Stimulated activated CD4-positive, alpha-beta T cell treated with anti-CD3 and anti-CD28 coated beads, Interleukin-4, amount 100 ng/mL, for 4 hours (primary cell): ENCODE results near the gene P3H2.

ENCODE experiments used
- DNase-seq, 2 experiments: peaks; one replicate each; pipeline ENCODE4 v3.0.0-alpha.2; 2020

P3H2 gene

DNA sequence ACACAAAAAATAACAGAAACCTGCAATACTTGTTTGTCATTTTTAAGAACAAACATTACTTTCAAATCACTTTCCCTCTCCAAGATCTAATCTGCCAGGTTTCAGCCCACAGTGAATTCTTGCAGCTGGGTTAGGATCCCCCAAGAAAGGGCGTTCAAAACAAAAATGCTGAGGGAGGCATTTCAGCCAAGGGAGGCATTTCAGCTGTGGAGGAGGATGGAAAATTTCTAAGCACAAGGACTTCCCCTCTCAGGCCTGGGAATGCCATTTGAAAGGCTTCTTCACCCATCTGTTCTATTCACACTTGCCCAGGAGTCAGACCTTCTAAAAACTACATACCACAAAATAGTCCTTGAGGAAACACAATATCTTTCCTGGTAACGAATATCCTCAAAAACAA lies 69.1 kb downstream of the P3H2 start:
- DNase-seq, result no peak

DNA sequence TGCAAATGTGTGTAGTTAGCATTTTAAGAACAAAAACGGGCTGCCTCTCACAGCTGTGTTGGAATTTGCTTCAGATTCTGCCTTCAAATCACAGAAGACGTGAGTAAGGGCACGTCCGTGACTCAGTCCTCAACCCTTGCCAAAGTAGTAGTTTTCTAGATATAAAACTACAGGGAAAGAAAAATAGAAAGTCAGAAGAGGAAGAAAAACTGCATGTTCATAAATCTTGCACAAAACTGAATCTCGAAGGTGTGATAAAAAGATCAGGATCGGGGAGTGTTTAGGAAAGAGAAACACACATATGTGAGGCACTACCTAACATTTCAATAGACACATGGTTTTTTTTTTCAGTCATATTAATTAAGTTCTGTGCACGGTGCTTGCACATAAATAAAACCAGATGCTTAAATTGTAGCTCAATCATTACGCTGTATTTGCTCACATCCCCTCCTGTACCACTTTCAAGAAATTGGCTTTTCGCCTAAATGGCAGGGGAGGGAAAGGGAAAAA lies 71.7 kb downstream of the P3H2 start:
- DNase-seq, result no peak

DNA sequence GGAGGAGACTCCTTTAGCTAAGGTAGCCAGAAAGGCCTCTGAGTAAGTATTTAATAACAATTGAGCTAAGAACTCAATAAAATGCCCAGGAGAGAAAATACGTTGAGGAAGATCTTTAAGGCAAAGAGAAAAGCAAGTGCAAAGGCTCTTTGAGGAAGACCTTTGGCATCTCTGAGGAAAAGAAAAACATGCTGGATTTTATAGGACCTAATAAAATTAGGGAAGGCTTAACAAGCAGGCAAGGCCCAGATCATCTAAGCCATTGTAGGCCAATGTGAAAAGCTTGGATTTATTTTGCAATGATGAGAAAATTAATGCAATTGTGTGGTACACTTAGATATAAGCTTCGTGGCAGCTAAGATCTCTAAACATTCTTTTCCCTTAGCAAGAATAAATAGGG lies 75.7 kb downstream of the P3H2 start:
- no peak for DNase-seq

DNA sequence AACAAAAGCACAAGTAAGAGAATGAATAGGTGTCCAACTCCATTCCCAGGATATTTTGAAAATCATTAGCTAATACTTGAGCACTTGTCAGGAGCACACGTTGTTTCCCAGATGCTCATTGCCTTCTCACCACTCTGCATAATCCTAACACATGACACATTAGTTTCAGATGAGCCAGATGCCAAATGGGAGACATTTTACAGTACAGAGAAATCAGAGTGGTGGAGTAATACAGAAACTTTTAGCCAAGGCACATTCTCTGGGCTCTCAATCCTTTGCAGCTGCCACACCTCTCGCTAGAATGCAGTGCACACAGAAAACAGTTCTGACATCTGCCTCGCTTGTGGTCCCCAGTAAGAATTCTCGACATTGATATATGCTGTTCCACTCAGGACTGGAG lies 76.6 kb downstream of the P3H2 start:
- no peak for DNase-seq

DNA sequence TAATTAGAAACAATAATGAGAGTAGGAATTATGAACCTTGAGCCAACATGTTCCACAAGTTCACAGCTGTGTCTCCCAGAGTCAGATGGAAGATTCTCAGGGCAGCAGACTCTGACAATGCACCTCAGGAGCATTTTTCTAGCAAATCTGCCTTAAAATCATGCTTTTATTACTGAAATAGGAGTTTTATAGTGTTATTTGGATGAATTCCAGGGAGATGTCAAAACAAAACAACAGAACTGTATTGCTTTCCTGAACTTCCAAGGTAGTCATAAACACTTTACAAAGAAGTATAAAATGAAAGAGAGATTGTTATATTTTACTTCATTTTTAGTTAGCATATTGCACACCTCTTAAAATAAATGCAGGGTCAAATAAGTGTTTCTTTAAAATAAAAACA lies 77.0 kb downstream of the P3H2 start:
- no peak for DNase-seq

DNA sequence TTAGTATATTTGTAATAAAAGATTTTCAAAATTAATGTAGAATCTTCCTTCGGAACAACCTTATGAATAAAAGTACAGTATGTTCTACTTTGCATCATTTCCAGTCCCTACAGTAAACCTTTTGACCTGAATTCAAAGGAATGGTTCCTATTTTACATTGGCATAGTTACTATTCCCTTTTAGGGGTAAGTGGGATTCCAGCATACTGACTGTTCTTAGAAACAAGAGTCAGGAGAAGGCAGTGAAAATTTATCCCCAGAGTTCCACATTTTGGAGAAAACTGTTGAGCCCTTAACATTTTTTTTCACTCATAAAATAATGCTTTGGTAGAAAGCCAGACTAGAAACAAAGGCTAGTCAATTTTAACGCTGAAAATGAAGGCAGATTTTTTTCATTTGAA lies 78.1 kb downstream of the P3H2 start:
- no peak for DNase-seq

DNA sequence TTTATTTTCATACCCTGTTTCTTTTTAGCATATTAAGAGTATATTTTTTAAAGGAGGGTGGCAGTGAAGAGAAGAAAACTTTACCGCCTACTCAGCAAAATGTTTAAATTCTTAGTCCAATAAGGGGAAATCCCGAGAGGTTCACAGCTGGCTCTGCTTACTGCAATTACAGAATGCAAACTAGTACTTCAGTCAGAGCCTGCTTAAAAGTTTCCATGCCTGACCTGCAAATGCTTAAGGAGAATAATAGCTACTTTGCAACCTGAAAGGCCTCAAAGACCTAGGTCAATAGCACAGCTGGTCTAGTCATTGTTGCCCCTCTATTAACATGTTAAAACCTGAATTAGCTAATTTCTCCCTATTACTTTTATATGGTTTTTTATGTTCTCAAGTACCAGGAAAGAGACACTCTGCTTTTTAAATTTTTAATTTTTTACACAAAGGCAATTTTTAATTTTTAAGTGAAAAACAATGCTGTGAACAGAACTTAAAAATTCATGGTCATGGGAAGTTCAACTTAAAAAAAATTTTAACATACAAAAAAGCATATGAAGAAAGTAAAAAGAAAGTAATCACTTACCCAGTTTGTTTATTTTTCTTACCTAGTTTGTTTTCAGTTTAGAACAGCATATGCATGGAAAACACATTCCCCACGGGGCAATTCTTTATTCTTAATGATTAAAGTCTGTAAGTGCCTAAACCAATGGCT lies 79.2 kb downstream of the P3H2 start:
- DNase-seq, result no peak

DNA sequence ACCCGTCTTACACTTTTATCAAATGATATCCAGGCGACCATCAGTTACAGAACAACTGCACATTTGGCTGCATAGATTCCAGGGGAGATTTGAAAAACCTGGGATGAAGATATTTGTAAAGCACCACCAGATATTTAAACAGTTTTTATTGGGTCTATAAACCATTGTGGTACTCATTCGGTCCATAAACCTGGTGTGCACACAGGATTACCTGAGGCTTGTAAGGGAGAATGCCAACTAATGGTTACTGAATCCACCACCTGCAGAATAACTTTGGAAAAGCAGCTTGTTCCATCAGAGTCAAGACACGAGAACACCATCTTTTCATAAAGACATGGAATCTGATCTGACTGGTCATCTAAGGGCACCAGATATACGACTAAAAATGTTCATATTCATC lies 80.6 kb downstream of the P3H2 start:
- no peak for DNase-seq

DNA sequence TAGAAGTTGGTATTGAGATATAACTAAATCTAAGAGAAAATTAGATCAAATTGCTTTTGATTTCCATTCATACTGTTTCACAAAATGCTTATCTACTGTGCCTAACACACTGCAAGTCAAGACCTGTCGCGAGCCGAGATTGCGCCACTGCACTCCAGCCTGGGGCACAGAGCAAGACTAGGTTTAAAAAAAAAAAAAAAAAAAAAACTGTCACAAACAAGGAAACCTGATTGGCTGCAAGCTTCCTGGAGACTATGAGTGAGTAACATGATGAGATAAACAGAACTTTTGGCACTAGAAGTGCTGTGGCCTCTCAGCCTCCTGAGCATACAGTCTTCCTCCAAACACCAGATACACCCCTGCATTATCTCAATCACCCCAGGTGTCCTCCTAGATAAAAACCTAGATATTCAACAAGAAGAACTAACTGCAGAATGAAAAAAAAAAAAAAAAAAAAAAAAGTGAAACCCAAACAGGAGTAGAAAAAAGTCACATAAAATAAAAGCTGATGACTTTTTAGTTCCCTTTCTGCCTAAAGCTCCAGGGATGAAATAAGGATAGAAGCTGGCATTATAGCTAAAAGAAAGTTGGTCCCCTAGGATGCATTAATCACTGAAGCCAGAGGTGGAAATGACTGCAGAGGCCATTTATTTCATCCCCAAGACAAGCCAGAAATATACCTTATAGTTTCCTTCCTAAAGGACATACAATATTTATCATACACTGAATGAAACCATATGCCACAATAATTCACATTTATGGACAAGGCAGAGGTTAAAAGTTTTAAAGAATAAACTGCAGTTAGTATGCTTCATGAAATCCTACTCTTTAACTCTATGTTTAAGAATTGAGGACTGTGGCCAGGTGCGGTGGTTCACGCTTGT lies 82.4 kb downstream of the P3H2 start:
- no peak for DNase-seq

DNA sequence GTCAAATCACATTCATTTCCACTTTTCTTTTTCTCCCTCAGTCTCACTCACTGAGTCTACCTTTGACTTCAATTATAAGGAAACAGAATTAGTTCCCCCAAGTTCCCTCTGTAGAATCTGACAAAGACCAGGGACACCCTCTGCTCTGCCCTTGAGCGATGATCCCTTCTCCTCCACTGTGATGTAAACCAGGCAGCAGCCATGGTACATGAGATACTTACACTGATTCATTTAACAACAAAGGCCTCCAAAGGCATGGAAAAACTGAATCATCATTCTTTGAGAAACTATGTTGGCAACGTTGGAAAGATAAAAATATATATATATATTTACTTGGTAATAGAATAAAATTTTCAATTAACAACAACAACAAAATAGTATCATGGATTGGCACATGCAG lies 84.1 kb downstream of the P3H2 start:
- DNase-seq, result no peak

DNA sequence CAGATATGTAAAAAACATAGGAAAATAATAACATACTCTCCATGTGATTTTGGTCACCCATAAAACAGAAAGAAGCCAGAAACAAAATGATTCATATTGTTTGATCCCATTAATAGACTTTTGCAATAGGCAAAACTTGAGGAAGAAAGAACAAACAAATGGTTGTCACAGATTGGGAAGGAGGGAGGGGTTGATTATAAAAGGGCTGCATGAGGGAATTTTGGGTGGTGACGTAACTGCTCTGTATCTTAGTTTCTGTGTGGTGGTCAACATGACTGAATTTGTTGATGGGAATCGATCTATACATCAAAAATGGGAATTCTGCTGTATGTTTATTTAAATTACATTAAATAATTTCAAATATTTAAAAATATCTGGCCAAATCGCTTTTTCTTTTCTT lies 86.3 kb downstream of the P3H2 start:
- DNase-seq, result no peak

DNA sequence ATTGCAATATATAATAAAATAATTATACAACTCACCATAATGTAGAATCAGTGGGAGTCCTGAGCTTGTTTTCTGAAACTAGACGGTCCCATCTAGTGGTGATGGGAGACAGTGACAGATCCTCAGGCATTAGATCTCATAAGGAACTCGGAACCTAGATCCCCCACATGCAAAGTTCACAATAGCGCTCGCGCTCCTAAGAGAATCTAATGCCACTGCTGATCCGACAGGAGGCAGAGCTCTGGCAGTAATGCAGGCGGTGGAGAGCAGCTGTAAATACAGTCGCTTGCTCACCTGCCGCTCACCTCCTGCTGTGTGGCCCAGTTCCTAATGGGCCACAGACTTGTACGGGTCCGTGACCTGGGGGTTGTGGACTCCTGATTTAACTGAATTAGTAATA lies 87.8 kb downstream of the P3H2 start:
- no peak for DNase-seq

DNA sequence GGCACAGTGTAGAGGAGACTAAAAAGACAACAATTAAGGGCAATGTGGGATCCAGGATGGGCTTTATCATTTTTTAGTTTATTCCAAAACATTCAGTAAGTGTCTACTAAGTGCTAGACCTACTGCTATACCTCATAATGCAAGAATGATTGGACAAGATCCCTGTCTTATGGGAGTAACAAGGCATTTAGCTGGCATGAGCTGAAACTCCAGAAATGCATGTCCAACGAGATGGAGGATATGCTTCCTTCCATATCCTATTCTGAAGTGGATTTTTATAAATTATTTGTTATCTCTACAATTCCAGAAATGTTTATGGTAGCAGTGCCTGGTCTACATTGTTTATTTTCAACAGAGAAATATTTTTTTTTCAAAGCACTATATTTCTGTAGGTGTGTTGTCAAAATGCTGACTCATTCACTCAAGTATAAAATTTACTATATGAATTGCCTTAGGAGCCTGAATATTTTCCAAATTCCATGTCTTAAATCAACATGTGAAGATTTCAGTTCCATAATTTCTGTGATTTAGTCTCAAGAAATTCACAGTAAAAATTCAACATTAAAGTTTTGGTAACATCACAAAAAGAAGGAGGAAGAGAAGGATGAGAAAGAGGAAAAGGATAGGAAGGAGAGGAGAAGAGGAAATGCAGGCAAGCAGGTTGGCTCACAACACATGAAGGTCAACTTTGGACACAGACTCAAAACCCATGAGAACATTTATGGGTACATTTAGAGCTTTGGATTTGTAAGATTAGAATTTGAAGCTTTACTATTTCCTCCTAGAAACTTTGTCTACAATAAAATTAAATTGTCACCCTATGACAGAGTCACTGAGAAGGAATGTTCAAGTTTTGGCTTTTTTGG lies 88.6 kb downstream of the P3H2 start:
- no peak for DNase-seq

DNA sequence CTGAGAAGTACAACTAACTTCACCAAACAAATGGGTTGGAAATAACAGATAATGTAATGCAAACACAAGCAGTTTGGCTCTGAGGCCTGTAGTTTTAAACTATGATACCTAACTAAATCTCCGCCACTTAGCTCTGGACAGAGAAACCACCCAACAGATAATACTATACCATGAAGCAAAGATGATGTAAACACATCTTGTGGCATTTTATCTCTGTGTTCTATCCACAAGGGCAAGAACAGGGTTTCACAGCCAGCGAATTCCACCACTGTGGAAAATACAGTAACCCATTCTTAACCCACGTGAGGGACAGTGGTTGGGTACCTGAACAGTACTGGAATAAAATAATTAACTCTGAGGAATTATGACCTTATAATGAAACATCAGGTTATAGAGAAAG lies 93.6 kb downstream of the P3H2 start:
- DNase-seq, result no peak

DNA sequence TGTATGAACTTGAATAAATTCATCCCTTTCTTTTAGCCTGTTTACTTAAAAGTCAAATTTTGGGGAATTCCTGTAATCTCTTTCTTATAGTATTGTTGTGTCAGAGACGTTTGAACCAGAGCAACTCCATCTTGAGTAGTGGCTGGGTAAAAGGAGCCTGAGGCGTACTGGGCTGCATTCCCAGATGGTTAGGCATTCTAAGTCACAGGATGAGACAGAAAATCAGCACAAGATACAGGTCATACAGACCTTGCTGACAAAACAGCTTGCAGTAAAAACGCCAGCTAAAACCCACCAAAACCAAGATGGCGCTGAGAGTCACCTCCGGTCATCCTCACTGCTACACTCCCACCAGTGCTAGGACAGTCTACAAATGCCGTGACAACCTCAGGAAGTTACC lies 94.5 kb downstream of the P3H2 start:
- DNase-seq, result no peak

DNA sequence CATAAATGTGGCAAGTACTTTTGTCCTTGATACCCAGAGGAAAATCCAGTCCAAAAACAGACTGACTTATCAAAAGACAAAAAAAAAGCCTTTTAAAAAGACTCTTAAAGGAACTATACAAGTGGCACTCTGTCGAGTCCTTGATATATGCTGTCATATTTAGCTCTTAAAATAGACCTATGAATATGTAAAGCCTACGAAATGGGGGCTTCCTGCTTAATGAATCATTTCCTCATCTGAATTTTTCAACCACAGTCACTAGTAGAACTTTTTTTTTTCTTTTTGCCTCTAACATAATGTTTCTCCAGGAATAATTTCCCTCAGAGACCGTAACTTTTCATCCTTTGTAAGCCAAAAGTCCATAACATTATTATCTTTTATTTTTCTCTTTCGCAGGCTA lies 95.8 kb downstream of the P3H2 start:
- DNase-seq, result no peak

DNA sequence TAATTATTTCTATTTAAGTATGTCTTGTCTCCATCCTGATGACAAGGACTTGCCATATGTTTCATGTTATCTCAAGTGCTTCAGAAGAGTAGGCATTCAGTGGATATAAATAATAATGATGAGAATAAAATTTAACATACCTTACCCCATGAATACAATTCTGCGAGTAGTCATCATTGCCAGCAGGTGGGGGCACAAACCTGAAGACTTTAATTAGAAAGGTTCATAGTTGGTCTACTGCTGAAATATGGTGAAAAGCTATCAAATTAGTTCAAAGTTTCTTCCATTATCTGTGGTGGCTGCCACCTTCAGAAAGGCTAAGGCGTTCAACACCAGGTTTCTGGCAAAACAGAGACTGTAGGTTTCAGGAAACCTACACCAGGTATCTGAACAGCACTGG lies 100.9 kb downstream of the P3H2 start:
- DNase-seq, result no peak

DNA sequence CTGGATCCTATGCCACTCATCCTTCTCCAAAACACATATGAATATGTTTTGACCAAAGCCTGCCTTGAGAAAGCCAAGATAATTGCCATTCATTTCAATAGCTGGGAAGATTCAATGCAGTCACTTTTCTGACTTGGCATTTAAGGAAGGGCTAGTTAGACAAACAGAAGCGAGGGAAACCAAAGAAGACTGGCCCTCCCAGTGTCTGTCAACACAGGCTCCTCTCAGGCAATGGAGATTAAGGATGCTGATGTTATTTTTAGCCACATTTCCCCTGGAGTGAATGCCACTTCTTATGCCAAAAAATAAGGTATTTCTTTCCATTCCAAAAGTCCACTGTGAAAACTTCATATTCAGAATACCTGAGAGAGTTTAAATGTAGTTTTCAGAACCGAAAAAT lies 101.7 kb downstream of the P3H2 start:
- DNase-seq, result no peak

DNA sequence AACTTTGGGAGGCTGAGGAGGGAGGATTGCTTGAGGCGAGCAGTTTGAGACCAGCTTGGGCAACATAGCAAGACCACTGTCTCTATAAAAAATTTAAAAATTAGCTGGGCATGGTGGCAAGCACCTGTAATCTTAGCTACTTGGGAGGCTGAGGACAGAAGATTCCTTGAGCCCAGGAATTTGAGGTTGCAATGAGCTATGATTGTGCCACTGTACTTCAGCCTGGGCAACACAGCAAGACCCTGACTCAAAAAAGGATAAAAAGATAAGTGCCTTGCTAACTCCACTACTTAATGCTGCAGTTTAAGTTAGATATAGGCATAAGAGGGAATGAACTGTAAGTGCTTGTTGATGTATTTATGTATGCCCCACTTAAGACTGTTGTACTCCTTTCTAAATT lies 102.2 kb downstream of the P3H2 start:
- no peak for DNase-seq

DNA sequence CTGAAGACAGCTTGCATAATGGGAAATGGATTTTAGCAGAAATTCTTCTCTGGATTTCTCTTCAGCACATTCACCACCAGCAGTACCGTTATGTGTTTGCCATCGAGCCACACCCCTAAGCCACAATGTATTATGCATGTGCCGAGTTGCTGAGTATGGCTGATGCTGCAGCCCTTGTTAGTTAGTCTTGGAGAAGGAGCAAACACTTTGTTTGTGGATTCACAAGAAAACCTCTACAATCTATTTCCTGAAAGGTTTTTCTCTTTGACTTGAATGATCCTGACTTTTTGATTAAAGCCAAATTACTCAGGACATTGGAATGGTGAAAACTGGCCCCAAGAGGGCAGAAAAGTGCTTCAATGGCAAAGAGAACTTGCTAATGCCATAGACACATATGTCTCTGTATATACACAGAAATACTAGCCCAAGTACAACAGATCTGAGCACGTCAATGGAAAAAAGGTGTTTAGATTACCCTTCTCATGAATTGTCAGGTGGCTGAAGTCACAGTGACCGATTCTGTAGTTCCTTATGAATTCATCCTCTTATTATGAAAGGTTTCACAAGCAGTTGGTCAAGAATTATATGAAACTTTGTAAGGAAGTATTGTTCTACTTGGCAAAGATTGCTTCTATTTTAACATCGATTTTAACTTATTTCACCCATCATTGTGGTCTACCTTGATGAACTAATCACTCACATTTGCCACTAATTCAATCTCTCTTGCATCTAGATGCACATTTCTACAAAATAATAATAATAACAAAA lies 103.0 kb downstream of the P3H2 start:
- DNase-seq, result no peak

DNA sequence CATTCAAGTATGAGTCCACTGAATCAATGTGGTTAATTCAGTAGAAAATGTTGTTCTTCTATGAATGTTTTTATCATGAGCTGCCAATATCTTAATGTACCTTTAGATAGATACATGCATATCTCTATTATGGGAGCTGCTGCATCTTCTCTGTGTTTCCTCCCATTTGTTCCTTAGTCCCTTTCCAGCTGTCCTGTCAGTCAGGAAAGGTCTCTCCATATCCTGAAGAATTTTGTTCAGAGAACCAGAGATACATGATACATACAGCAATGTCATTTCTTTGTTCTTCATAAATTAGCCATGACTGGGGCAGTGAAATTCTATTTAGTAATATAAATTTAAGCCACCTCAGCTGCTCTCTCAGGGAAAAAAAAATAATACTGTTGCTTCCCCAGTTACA lies 103.7 kb downstream of the P3H2 start:
- no peak for DNase-seq

DNA sequence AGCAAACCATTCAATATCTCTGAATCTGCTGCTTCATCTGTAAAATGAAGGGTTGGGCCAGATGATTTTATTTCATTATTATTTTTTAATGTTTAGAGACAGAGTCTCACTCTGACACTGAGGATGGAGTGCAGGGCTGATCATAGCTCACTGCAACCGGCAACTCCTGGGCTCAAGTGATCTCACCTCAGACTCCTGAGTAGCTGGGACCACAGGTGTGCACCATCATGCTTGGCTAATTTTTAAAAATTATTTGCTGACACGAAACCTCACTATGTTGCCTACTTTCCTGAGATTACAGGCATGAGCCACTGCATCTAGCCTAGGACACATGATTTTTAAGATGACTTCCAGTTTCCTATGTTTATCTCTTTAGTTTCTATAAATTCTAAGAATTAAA lies 105.8 kb downstream of the P3H2 start:
- DNase-seq, result no peak
